SU-DHL-6 (cell line): ENCODE measurements around the gene SRPRB.

Experiments
- H2AFZ ChIP-seq: fragments of 200-600 bp; sonication (generic); 2 replicates; pipeline ENCODE4 v1.6.1; 2014; ENCODE audit warnings: low read depth, mild to moderate bottlenecking, moderate library complexity, mixed read lengths, antibody characterized with exemption, low read length; ENCODE audit not compliant: severe bottlenecking
- H3F3A ChIP-seq: fragments of 200-600 bp; shearing (Covaris generic); 2 replicates; pipeline ENCODE4 v1.6.0; 2016; ENCODE audit warnings: antibody characterized with exemption, mild to moderate bottlenecking; ENCODE audit not compliant: insufficient read depth
- H3K27ac ChIP-seq: fragments of 200-600 bp; sonication (generic); 2 replicates; pipeline ENCODE4 v1.5.1; 2016; ENCODE audit warnings: low read depth, mild to moderate bottlenecking, low read length, moderate library complexity, mixed read lengths
- H3K27me3 ChIP-seq: fragments of 200-600 bp; sonication (generic), shearing (Covaris generic); 2 replicates; pipeline ENCODE4 v1.6.0; 2014; ENCODE audit warnings: mild to moderate bottlenecking, low read length
- H3K36me3 ChIP-seq: fragments of 200-600 bp; sonication (generic); 2 replicates; pipeline ENCODE4 v1.6.1; 2014; ENCODE audit warnings: mild to moderate bottlenecking, low read length, mixed read lengths
- H3K4me2 ChIP-seq: fragments of 300-600, 200-600 bp; shearing (Covaris generic), sonication (generic); 2 replicates; pipeline ENCODE4 v1.6.0; 2014; ENCODE audit warnings: low read length, low read depth, mild to moderate bottlenecking; ENCODE audit not compliant: poor library complexity, severe bottlenecking
- H3K4me3 ChIP-seq: fragments of 200-600 bp; sonication (generic); 2 replicates; pipeline ENCODE4 v1.5.1; 2014; ENCODE audit warnings: antibody characterized with exemption, low read length, mild to moderate bottlenecking, mixed read lengths; ENCODE audit not compliant: insufficient read depth, poor library complexity, severe bottlenecking
- H3K79me2 ChIP-seq: fragments of 200-600 bp; sonication (generic); 2 replicates; pipeline ENCODE4 v1.6.1; 2014; ENCODE audit warnings: mild to moderate bottlenecking, low read length, moderate library complexity; ENCODE audit not compliant: insufficient read depth
- H3K9ac ChIP-seq: fragments of 200-600 bp; sonication (generic); 2 replicates; pipeline ENCODE4 v1.7.0; 2014; ENCODE audit warnings: mild to moderate bottlenecking, low read length
- H3K9me2 ChIP-seq: fragments of 200-600 bp; sonication (generic); replicated peaks from 2 replicates; pipeline ENCODE4 v1.6.1; 2014; ENCODE audit warnings: low read length; ENCODE audit not compliant: insufficient read depth
- H3K9me3 ChIP-seq: fragments of 200-600 bp; sonication (generic); 2 replicates; pipeline ENCODE4 v1.6.1; 2014; ENCODE audit warnings: low read length, mixed read lengths; ENCODE audit not compliant: insufficient read depth
- H4K20me1 ChIP-seq: fragments of 200-600 bp; sonication (generic); 2 replicates; pipeline ENCODE4 v1.6.1; 2014; ENCODE audit warnings: low read depth, mild to moderate bottlenecking, antibody characterized with exemption, low read length, moderate library complexity, mixed read lengths
- EZH2phosphoT487 ChIP-seq: fragments of 200-600 bp; sonication (generic), shearing (Covaris generic); conservative IDR thresholded peaks from 2 replicates; pipeline ENCODE4 v1.6.1; 2018; ENCODE audit warnings: mild to moderate bottlenecking, antibody characterized with exemption, low read length, moderate library complexity, mixed read lengths
- TF ChIP-seq, protein P1 (sequence below): fragments of 200-600 bp; sonication (generic); IDR thresholded peaks from one replicate; pipeline ENCODE4 v1.5.1; 2017; ENCODE audit warnings: antibody characterized with exemption, mild to moderate bottlenecking, low read length, moderate library complexity; ENCODE audit not compliant: insufficient read depth, poor library complexity, severe bottlenecking

The SRPRB gene

DNA sequence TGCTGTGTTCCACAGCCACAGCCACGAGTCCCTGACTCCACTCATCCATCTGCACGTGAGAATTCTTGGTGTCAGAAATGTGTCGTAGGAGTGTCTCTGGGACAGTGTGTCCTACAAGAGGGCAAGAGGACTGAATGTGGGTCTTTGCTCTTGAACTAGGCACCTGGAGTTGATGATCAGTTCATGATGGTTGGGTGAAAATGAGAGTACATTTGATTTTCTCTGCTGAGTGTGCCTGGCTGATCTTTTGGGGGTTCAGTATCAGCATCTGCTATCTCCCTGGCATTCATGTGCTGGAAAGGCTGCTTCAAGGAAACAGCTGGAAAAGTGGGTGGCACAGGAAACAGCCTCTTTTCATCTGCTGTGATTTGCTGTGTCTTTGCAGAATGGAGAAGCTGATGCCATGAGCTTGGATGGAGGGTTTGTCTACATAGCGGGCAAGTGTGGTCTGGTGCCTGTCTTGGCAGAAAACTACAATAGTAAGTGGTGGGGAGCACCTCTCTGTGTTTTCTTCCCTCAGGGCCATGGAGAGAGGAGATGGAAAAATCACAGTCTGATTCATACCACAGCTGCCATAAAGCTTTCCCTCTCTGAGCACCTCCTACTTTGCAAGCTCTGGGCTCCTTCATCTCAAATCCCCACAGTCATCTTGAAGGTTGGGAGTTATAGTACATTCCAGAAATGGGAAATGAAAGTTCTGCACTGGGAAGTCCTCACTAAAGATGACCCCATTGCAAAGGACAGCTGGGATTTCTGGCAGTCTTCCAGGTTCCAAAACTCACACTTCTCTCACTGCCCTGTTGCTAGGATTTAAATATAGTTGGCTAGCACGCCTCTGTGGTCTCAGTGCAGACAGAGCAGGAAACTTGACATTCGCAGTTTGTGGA is 41.6 kb upstream of the SRPRB start:
- H3K27ac ChIP-seq, result no peak overlapping the region
- no peaks in the 10 kb centered on the region for H3K9me3 ChIP-seq
- no peaks in the 10 kb centered on the region for H4K20me1 ChIP-seq

DNA sequence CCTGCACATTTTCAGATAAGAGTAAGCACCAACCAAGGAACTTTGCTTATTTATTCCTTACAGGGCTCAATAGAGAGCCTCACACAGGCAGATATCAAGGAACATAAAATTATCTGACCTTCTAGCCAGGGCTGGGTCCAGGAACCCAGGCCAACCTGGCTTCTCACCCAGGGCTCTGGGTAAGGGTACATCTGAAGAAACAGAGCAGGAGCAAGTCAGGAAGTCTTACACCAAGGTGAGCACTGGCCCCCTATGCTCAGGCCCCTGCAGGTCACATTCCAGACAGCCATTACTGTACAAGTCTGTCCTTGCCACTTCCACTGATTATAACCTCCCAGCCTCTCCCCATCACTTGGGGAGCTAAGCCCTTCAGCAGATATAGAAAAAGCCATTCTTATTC is 40.4 kb upstream of the SRPRB start:
- Histone ChIP-seq H3K27ac (no peak overlapping the region), H3K9me2 (no peaks in the 10 kb centered on the region), H2AFZ (no peak overlapping the region), H3K36me3 (no peaks in the 10 kb centered on the region), H3K4me3 (no peak overlapping the region), H3K9me3 (no peaks in the 10 kb centered on the region), H3K79me2 (no peaks in the 10 kb centered on the region), H3F3A (no peaks in the 10 kb centered on the region), H3K27me3 (no peaks in the 10 kb centered on the region), H3K9ac (no peak overlapping the region), H4K20me1 (no peaks in the 10 kb centered on the region), H3K4me2 (no peak overlapping the region)
- TF ChIP-seq EZH2phosphoT487, result no peak
- TF ChIP-seq, protein P1, sequence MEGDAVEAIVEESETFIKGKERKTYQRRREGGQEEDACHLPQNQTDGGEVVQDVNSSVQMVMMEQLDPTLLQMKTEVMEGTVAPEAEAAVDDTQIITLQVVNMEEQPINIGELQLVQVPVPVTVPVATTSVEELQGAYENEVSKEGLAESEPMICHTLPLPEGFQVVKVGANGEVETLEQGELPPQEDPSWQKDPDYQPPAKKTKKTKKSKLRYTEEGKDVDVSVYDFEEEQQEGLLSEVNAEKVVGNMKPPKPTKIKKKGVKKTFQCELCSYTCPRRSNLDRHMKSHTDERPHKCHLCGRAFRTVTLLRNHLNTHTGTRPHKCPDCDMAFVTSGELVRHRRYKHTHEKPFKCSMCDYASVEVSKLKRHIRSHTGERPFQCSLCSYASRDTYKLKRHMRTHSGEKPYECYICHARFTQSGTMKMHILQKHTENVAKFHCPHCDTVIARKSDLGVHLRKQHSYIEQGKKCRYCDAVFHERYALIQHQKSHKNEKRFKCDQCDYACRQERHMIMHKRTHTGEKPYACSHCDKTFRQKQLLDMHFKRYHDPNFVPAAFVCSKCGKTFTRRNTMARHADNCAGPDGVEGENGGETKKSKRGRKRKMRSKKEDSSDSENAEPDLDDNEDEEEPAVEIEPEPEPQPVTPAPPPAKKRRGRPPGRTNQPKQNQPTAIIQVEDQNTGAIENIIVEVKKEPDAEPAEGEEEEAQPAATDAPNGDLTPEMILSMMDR, result no peak

More for the DNA sequence above, 41.6 kb upstream of the SRPRB start:
- Histone ChIP-seq H3K36me3 (no peaks in the 10 kb centered on the region), H3K4me3 (no peak overlapping the region), H3K9me2 (no peaks in the 10 kb centered on the region), H3K79me2 (no peaks in the 10 kb centered on the region), H3F3A (no peaks in the 10 kb centered on the region), H3K27me3 (no peaks in the 10 kb centered on the region), H3K4me2 (no peak overlapping the region), H3K9ac (no peak overlapping the region), H2AFZ (no peak overlapping the region)
- TF ChIP-seq, protein P1, result no peak
- TF ChIP-seq EZH2phosphoT487, result no peak

DNA sequence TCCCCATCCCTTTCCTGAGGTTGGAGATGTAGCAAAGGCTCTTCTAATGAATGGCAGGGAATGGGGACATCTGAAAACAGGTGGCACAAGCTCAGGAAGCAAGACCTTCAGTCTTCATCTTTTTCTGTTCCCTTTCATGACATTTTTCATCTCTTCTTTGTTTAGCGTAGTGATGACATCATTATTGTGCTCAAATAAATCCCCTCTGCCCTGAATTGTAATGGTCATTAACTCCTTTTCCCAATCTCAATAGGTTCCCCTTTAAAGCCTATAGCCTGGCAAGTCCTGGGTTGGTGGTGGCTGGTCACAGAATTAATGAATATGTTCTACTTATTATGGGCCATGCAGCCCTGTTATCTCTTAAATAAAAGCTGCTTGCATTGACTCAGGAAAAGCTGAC is 38.0 kb upstream of the SRPRB start:
- no peaks in the 10 kb centered on the region for H3K27me3 ChIP-seq
- H3K36me3 ChIP-seq, result no peaks in the 10 kb centered on the region
- no peak overlapping the region for H2AFZ ChIP-seq
- H3K79me2 ChIP-seq, result no peaks in the 10 kb centered on the region
- TF ChIP-seq, protein P1, result no peak
- no peak for TF ChIP-seq EZH2phosphoT487
- no peaks in the 10 kb centered on the region for H4K20me1 ChIP-seq
- H3F3A ChIP-seq, result no peaks in the 10 kb centered on the region
- H3K27ac ChIP-seq, result no peak overlapping the region
- H3K9me2 ChIP-seq, result no peaks in the 10 kb centered on the region
- H3K4me3 ChIP-seq, result no peak overlapping the region
- H3K9ac ChIP-seq, result no peak overlapping the region
- H3K4me2 ChIP-seq, result no peak overlapping the region
- no peaks in the 10 kb centered on the region for H3K9me3 ChIP-seq
